H1 (cell line): ENCODE data around the gene CNDP1. TPM values are rescaled to one million over a fixed set of nuclear protein-coding genes. Genes with fewer than 3 reads are reported as not detected.

Source experiments
- ASH2L ChIP-seq: fragments of 200-600, 300-600 bp; sonication (generic); IDR thresholded peaks from one replicate; pipeline ENCODE4 v1.7.1; 2017; ENCODE audit warnings: low read length
- BRCA1 ChIP-seq: IDR thresholded peaks from 2 replicates; pipeline ENCODE4 v1.6.1; 2012; ENCODE audit warnings: low read depth, low read length, improper control_type of control experiment
- KDM4A ChIP-seq: IDR thresholded peaks from one replicate; pipeline ENCODE4 v1.7.1; 2012; ENCODE audit warnings: low read depth, mild to moderate bottlenecking, moderate library complexity, low read length, inconsistent platforms; ENCODE audit not compliant: severe bottlenecking
- SP1 ChIP-seq: IDR thresholded peaks from 2 replicates; pipeline ENCODE4 v1.6.1; 2011; ENCODE audit warnings: low read depth, low read length
- polyA plus RNA-seq, 7 experiments: library from polyadenylated mRNA; depleted of rRNA in 3 of 7; stranded (reverse) in 5 of 7; unstranded in 2 of 7; fragments of >200 nt in 5 of 7; fragments of 200-250 nt in 2 of 7; gene quantifications; 1 replicate in 5 of 7; 2 replicates in 1 of 7; 4 replicates in 1 of 7; pipeline versions ENCODE4 v1.2.1 to v1.2.3, GENCODE V29; 2011 to 2013; ENCODE audit warnings: missing spikeins in 2 of 7, mixed read lengths in 2 of 7
- total RNA-seq: library from RNA; stranded (reverse); fragmentation: NEBNext Ultra II Directional; extraction: Animal tissue kit (Norgen Biotek cat#: 25700); gene quantifications from 2 replicates; pipeline ENCODE4 v1.2.1, GENCODE V29; 2021

CNDP1 gene
- total and polyA plus RNA-seq, 2 of the 8 experiments (the other 6 are each of a cell fraction or from before 2014, with no cell fraction given) = 0.09 TPM; not detected in 1

GRCh38 chr18:74625157-74625556 is 90.9 kb downstream of the CNDP1 start (continued):
- TF ChIP-seq ASH2L (no peak), KDM4A (no peak), BRCA1 (no peak), SP1 (no peak)
